H1 (cell line): Measurements from ENCODE around the gene PPP4R1. TPM values are rescaled to one million over a fixed set of nuclear protein-coding genes. Genes with fewer than 3 reads are reported as not detected.
A peak's percentile ranks its signal among the peaks of the same experiment; 100 is the strongest.

Experiments
- ASH2L ChIP-seq: fragments of 200-600, 300-600 bp; sonication (generic); IDR thresholded peaks from one replicate; pipeline ENCODE4 v1.7.1; 2017; ENCODE audit warnings: low read length
- BCL11A ChIP-seq, 2 experiments: IDR thresholded peaks; one replicate each; pipeline ENCODE4 v1.6.1; 2011; ENCODE audit warnings: low read depth in 2 of 2, low read length in 2 of 2, mild to moderate bottlenecking in 2 of 2
- FOSL1 ChIP-seq: IDR thresholded peaks from 2 replicates; pipeline ENCODE4 v1.6.1; 2011; ENCODE audit warnings: mild to moderate bottlenecking, low read depth, low read length, moderate library complexity; ENCODE audit not compliant: insufficient read depth
- KDM4A ChIP-seq: IDR thresholded peaks from one replicate; pipeline ENCODE4 v1.7.1; 2012; ENCODE audit warnings: low read depth, mild to moderate bottlenecking, moderate library complexity, low read length, inconsistent platforms; ENCODE audit not compliant: severe bottlenecking
- RAD21 ChIP-seq, 2 experiments: IDR thresholded peaks in 1 of 2; conservative IDR thresholded peaks in 1 of 2; 2 replicates each; pipeline ENCODE4 v1.6.1; 2011; ENCODE audit warnings: low read depth in 2 of 2, low read length in 2 of 2, improper control_type of control experiment in 1 of 2, inconsistent platforms in 1 of 2, mild to moderate bottlenecking in 1 of 2, moderate library complexity in 1 of 2
- SAP30 ChIP-seq: fragments of 300-600 bp; sonication (generic); IDR thresholded peaks from 2 replicates; pipeline ENCODE4 v1.7.1; 2012; ENCODE audit warnings: low read length, moderate library complexity, mild to moderate bottlenecking, inconsistent platforms; ENCODE audit not compliant: insufficient read depth, insufficient replicate concordance
- polyA plus RNA-seq, 7 experiments: library from polyadenylated mRNA; depleted of rRNA in 3 of 7; stranded (reverse) in 5 of 7; unstranded in 2 of 7; fragments of >200 nt in 5 of 7; fragments of 200-250 nt in 2 of 7; gene quantifications; 1 replicate in 5 of 7; 2 replicates in 1 of 7; 4 replicates in 1 of 7; pipeline versions ENCODE4 v1.2.1 to v1.2.3, GENCODE V29; 2011 to 2013; ENCODE audit warnings: missing spikeins in 2 of 7, mixed read lengths in 2 of 7
- total RNA-seq: library from RNA; stranded (reverse); fragmentation: NEBNext Ultra II Directional; extraction: Animal tissue kit (Norgen Biotek cat#: 25700); gene quantifications from 2 replicates; pipeline ENCODE4 v1.2.1, GENCODE V29; 2021
- TF ChIP-seq, protein P1 (sequence below): IDR thresholded peaks from 2 replicates; pipeline ENCODE4 v1.6.1; 2011; ENCODE audit warnings: low read depth, mild to moderate bottlenecking, low read length; ENCODE audit not compliant: insufficient read depth
- TF ChIP-seq, protein P2 (sequence below): IDR thresholded peaks from 2 replicates; pipeline ENCODE4 v1.6.1; 2011; ENCODE audit warnings: low read length, improper control_type of control experiment
- TF ChIP-seq, protein P3 (sequence below): fragments of 300-600 bp; sonication (generic); IDR thresholded peaks from 2 replicates; pipeline ENCODE4 v1.7.1; 2012; ENCODE audit warnings: low read length, moderate library complexity, mild to moderate bottlenecking, inconsistent platforms; ENCODE audit not compliant: insufficient replicate concordance

PPP4R1 gene
- total and polyA plus RNA-seq, 2 of the 8 experiments (the other 6 are each of a cell fraction or from before 2014, with no cell fraction given): 67.4 to 96.1 TPM

DNA sequence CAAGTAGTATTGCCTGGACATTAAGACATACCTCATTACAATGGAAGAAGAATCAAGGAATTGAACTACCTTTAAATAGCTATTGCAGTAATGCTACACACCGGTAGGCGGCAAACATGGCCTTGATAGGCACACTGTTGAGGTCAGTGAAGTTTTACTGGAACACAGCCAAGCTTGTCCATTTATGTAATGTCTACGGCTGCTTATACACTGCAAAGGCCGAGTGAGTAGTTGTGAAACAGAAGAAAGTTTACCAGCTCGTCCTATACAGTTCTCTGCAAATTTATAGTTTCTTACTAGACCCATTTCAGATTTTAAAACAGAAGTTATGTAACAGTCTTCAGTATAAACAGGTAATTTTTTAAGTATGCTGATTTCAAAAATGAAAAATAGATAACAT, 38.8 kb downstream of the PPP4R1 start (continued):
- TF ChIP-seq RAD21 (IDR thresholded peaks at IDR 0.05 in 1 of 2, conservative IDR thresholded peaks at IDR 0.05 in 1 of 2; ENCODE audit: low read depth in 2 of 2, low read length in 2 of 2): peak; percentile 74 to 83
- TF ChIP-seq BCL11A (IDR thresholded peaks at IDR 0.05; ENCODE audit: low read depth in 2 of 2, low read length in 2 of 2): no peak
- no peak for TF ChIP-seq ASH2L
- no peak for TF ChIP-seq SAP30
- TF ChIP-seq, protein P1, sequence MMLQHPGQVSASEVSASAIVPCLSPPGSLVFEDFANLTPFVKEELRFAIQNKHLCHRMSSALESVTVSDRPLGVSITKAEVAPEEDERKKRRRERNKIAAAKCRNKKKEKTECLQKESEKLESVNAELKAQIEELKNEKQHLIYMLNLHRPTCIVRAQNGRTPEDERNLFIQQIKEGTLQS: no peak
- TF ChIP-seq, protein P2, sequence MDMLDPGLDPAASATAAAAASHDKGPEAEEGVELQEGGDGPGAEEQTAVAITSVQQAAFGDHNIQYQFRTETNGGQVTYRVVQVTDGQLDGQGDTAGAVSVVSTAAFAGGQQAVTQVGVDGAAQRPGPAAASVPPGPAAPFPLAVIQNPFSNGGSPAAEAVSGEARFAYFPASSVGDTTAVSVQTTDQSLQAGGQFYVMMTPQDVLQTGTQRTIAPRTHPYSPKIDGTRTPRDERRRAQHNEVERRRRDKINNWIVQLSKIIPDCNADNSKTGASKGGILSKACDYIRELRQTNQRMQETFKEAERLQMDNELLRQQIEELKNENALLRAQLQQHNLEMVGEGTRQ: no peak
- TF ChIP-seq, protein P3, sequence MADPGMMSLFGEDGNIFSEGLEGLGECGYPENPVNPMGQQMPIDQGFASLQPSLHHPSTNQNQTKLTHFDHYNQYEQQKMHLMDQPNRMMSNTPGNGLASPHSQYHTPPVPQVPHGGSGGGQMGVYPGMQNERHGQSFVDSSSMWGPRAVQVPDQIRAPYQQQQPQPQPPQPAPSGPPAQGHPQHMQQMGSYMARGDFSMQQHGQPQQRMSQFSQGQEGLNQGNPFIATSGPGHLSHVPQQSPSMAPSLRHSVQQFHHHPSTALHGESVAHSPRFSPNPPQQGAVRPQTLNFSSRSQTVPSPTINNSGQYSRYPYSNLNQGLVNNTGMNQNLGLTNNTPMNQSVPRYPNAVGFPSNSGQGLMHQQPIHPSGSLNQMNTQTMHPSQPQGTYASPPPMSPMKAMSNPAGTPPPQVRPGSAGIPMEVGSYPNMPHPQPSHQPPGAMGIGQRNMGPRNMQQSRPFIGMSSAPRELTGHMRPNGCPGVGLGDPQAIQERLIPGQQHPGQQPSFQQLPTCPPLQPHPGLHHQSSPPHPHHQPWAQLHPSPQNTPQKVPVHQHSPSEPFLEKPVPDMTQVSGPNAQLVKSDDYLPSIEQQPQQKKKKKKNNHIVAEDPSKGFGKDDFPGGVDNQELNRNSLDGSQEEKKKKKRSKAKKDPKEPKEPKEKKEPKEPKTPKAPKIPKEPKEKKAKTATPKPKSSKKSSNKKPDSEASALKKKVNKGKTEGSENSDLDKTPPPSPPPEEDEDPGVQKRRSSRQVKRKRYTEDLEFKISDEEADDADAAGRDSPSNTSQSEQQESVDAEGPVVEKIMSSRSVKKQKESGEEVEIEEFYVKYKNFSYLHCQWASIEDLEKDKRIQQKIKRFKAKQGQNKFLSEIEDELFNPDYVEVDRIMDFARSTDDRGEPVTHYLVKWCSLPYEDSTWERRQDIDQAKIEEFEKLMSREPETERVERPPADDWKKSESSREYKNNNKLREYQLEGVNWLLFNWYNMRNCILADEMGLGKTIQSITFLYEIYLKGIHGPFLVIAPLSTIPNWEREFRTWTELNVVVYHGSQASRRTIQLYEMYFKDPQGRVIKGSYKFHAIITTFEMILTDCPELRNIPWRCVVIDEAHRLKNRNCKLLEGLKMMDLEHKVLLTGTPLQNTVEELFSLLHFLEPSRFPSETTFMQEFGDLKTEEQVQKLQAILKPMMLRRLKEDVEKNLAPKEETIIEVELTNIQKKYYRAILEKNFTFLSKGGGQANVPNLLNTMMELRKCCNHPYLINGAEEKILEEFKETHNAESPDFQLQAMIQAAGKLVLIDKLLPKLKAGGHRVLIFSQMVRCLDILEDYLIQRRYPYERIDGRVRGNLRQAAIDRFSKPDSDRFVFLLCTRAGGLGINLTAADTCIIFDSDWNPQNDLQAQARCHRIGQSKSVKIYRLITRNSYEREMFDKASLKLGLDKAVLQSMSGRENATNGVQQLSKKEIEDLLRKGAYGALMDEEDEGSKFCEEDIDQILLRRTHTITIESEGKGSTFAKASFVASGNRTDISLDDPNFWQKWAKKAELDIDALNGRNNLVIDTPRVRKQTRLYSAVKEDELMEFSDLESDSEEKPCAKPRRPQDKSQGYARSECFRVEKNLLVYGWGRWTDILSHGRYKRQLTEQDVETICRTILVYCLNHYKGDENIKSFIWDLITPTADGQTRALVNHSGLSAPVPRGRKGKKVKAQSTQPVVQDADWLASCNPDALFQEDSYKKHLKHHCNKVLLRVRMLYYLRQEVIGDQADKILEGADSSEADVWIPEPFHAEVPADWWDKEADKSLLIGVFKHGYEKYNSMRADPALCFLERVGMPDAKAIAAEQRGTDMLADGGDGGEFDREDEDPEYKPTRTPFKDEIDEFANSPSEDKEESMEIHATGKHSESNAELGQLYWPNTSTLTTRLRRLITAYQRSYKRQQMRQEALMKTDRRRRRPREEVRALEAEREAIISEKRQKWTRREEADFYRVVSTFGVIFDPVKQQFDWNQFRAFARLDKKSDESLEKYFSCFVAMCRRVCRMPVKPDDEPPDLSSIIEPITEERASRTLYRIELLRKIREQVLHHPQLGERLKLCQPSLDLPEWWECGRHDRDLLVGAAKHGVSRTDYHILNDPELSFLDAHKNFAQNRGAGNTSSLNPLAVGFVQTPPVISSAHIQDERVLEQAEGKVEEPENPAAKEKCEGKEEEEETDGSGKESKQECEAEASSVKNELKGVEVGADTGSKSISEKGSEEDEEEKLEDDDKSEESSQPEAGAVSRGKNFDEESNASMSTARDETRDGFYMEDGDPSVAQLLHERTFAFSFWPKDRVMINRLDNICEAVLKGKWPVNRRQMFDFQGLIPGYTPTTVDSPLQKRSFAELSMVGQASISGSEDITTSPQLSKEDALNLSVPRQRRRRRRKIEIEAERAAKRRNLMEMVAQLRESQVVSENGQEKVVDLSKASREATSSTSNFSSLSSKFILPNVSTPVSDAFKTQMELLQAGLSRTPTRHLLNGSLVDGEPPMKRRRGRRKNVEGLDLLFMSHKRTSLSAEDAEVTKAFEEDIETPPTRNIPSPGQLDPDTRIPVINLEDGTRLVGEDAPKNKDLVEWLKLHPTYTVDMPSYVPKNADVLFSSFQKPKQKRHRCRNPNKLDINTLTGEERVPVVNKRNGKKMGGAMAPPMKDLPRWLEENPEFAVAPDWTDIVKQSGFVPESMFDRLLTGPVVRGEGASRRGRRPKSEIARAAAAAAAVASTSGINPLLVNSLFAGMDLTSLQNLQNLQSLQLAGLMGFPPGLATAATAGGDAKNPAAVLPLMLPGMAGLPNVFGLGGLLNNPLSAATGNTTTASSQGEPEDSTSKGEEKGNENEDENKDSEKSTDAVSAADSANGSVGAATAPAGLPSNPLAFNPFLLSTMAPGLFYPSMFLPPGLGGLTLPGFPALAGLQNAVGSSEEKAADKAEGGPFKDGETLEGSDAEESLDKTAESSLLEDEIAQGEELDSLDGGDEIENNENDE: no peak
- no peak for TF ChIP-seq FOSL1
- TF ChIP-seq KDM4A: no peak
